WTC11 (cell line): ENCODE measurements around the gene PPP1R15B. TPM values are rescaled to one million over a fixed set of nuclear protein-coding genes. Genes with fewer than 3 reads are reported as not detected.

Experiments
- ATAC-seq: fragments of 200-7000 bp; cut with Tn5 transposase; 2 replicates; pipeline ENCODE4 v1.10.0; 2021; ENCODE audit warnings: mild to moderate bottlenecking, moderate library complexity
- CTCF ChIA-PET: fragments of 300-600 bp; sonication (Branson Sonifier 250); formaldehyde crosslinking; loops from one replicate; lab custom pipeline; 2021; ENCODE audit warnings: antibody characterized with exemption; lab: Charles Lee
- POLR2A ChIA-PET: fragments of 350-600 bp; sonication (Branson Sonifier 250); formaldehyde crosslinking; loops from one replicate; lab custom pipeline; 2021; ENCODE audit warnings: antibody characterized with exemption; lab: Charles Lee
- DNase-seq: peaks from one replicate; pipeline ENCODE4 v3.0.0; 2021; ENCODE audit warnings: low spot score
- H3K27ac Mint-ChIP-seq: 2 replicates; pipeline ENCODE4 v1.8.0; 2021; ENCODE audit warnings: mixed read lengths
- H3K27me3 Mint-ChIP-seq: 2 replicates; pipeline ENCODE4 v1.8.0; 2021; ENCODE audit warnings: low read depth, mild to moderate bottlenecking, moderate library complexity, mixed read lengths
- H3K36me3 Mint-ChIP-seq: 2 replicates; pipeline ENCODE4 v1.8.0; 2021; ENCODE audit warnings: mixed read lengths
- H3K4me1 Mint-ChIP-seq: 2 replicates; pipeline ENCODE4 v1.8.0; 2022; ENCODE audit warnings: mixed read lengths
- H3K4me3 Mint-ChIP-seq: 2 replicates; pipeline ENCODE4 v1.8.0; 2021; ENCODE audit warnings: mild to moderate bottlenecking, moderate library complexity, mixed read lengths
- H3K9me3 Mint-ChIP-seq: 2 replicates; pipeline ENCODE4 v1.8.0; 2021; ENCODE audit warnings: mixed read lengths
- ATF1 ChIP-seq: sonication (generic); formaldehyde crosslinking; IDR thresholded peaks from 2 replicates; pipeline ENCODE4 v1.8.1; 2023; ENCODE audit warnings: mild to moderate bottlenecking, moderate library complexity, missing genetic modification reagents
- ATF6 ChIP-seq: sonication (generic); formaldehyde crosslinking; IDR thresholded peaks from 2 replicates; pipeline ENCODE4 v1.8.1; 2023; ENCODE audit warnings: mild to moderate bottlenecking, missing genetic modification reagents
- CBFB ChIP-seq: sonication (generic); formaldehyde crosslinking; IDR thresholded peaks from 2 replicates; pipeline ENCODE4 v1.8.1; 2022; ENCODE audit warnings: mild to moderate bottlenecking, low read depth, missing genetic modification reagents
- CREM ChIP-seq: sonication (generic); formaldehyde crosslinking; IDR thresholded peaks from 2 replicates; pipeline ENCODE4 v1.8.1; 2022; ENCODE audit warnings: mild to moderate bottlenecking, missing genetic modification reagents, moderate library complexity
- CTCF ChIP-seq: fragments of 200-600 bp; IDR thresholded peaks from 2 replicates; pipeline ENCODE4 v1.8.0; 2022; ENCODE audit warnings: antibody characterized with exemption
- E2F1 ChIP-seq: sonication (generic); formaldehyde crosslinking; IDR thresholded peaks from 2 replicates; pipeline ENCODE4 v1.8.0; 2022; ENCODE audit warnings: mild to moderate bottlenecking, missing genetic modification reagents
- FOXJ3 ChIP-seq: sonication (generic); formaldehyde crosslinking; IDR thresholded peaks from 2 replicates; pipeline ENCODE4 v1.9.0; 2021; ENCODE audit warnings: missing genetic modification reagents, mild to moderate bottlenecking, borderline replicate concordance
- FOXK1 ChIP-seq: sonication (generic); formaldehyde crosslinking; IDR thresholded peaks from 2 replicates; pipeline ENCODE4 v1.8.0; 2022; ENCODE audit warnings: mild to moderate bottlenecking, moderate library complexity, missing genetic modification reagents
- GTF2I ChIP-seq: fragments of 250-450 bp; sonication (Bioruptor Pico); conservative IDR thresholded peaks from 2 replicates; pipeline ENCODE4 v1.4.0; 2021; ENCODE audit warnings: mild to moderate bottlenecking
- HMGA2 ChIP-seq: fragments of 250-450 bp; sonication (Bioruptor Pico); IDR thresholded peaks from 2 replicates; pipeline ENCODE4 v1.4.0; 2021; ENCODE audit warnings: mild to moderate bottlenecking, moderate library complexity
- IRF2 ChIP-seq: sonication (generic); formaldehyde crosslinking; IDR thresholded peaks from 2 replicates; pipeline ENCODE4 v1.8.0; 2022; ENCODE audit warnings: low read depth, missing genetic modification reagents, borderline replicate concordance
- JAZF1 ChIP-seq: fragments of 250-450 bp; sonication (Bioruptor Pico); IDR thresholded peaks from 2 replicates; pipeline ENCODE4 v1.9.0; 2021; ENCODE audit warnings: moderate library complexity, mild to moderate bottlenecking, inconsistent platforms
- NR2C2 ChIP-seq: sonication (generic); formaldehyde crosslinking; IDR thresholded peaks from 2 replicates; pipeline ENCODE4 v1.8.0; 2022; ENCODE audit warnings: mild to moderate bottlenecking, missing genetic modification reagents
- OVOL2 ChIP-seq: fragments of 250-450 bp; sonication (Bioruptor Pico); IDR thresholded peaks from 2 replicates; pipeline ENCODE4 v1.9.0; 2021; ENCODE audit warnings: mild to moderate bottlenecking, borderline replicate concordance
- SMAD4 ChIP-seq: sonication (generic); formaldehyde crosslinking; IDR thresholded peaks from 2 replicates; pipeline ENCODE4 v1.8.0; 2022; ENCODE audit warnings: mild to moderate bottlenecking, missing genetic modification reagents
- SOX15 ChIP-seq: fragments of 250-450 bp; sonication (Bioruptor Pico); IDR thresholded peaks from 2 replicates; pipeline ENCODE4 v1.9.0; 2021; ENCODE audit warnings: mild to moderate bottlenecking
- TEAD1 ChIP-seq: sonication (generic); formaldehyde crosslinking; IDR thresholded peaks from 2 replicates; pipeline ENCODE4 v1.8.0; 2022; ENCODE audit warnings: mild to moderate bottlenecking, missing genetic modification reagents
- ZNF532 ChIP-seq: fragments of 250-450 bp; sonication (Bioruptor Pico); IDR thresholded peaks from 2 replicates; pipeline ENCODE4 v1.9.0; 2021; ENCODE audit warnings: mild to moderate bottlenecking, borderline replicate concordance
- total RNA-seq: library from RNA; stranded (reverse); gene quantifications from 3 replicates; pipeline ENCODE4 v1.2.3, GENCODE V29; 2021
- TF ChIP-seq, protein P1 (sequence below): fragments of 250-450 bp; sonication (Bioruptor Pico); IDR thresholded peaks from 2 replicates; pipeline ENCODE4 v1.9.0; 2021; ENCODE audit warnings: mild to moderate bottlenecking

The PPP1R15B gene
- total RNA-seq, 1 experiment from 2014 or later: 47.7 TPM

GRCh38 chr1:204370176-204370575, 41.4 kb downstream of the PPP1R15B start:
- Mint-ChIP-seq H3K27me3 (no peaks in the 10 kb centered on the region; the same call in 1 of the 2 replicates), H3K4me1 (no peaks in the 10 kb centered on the region), H3K9me3 (no peaks in the 10 kb centered on the region), H3K27ac (no peak overlapping the region), H3K4me3 (no peak overlapping the region), H3K36me3 (no peaks in the 10 kb centered on the region)
- TF ChIP-seq FOXJ3 (CRISPR knock-in tag) (no peak), CBFB (CRISPR knock-in tag) (no peak), ATF6 (CRISPR knock-in tag) (no peak), SOX15 (CRISPR knock-in tag) (no peak), E2F1 (CRISPR knock-in tag) (no peak)
- DNase-seq (no peak), ATAC-seq (no peak)
- CTCF ChIA-PET: interaction anchor here (0.5 to 4.6 kb wide), 6 partner anchors 12 to 207 kb away, joined by 3 to 30 read pairs (median 10); partner anchors contain the start of gene GOLT1A
- POLR2A ChIA-PET: no interaction called here

- no peak overlapping the region for H3K27ac Mint-ChIP-seq
- no peaks in the 10 kb centered on the region for H3K9me3 Mint-ChIP-seq
- no peaks in the 10 kb centered on the region; the same call in none of the 2 replicates for H3K27me3 Mint-ChIP-seq
- H3K36me3 Mint-ChIP-seq: no peaks in the 10 kb centered on the region
- no peaks in the 10 kb centered on the region for H3K4me1 Mint-ChIP-seq
- DNase-seq: no peak
- CTCF ChIA-PET: interaction anchor here (1.4 to 4.6 kb wide), 6 partner anchors 8 to 206 kb away, joined by 5 to 30 read pairs (median 10); partner anchors contain the start of gene GOLT1A
- POLR2A ChIA-PET: interaction anchor here (0.6 kb wide), 1 partner anchor 84 kb away, joined by 5 read pairs; no protein-coding TSS in a partner anchor
- H3K4me3 Mint-ChIP-seq: no peak overlapping the region
- ATAC-seq: no peak
- TF ChIP-seq SMAD4 (CRISPR knock-in tag): no peak
- no peak for TF ChIP-seq GTF2I (CRISPR knock-in tag)
- no peak for TF ChIP-seq OVOL2 (CRISPR knock-in tag)
- no peak for TF ChIP-seq CREM (CRISPR knock-in tag)
- TF ChIP-seq ATF1 (CRISPR knock-in tag): no peak
- no peak for TF ChIP-seq TEAD1 (CRISPR knock-in tag)
- no peak for TF ChIP-seq IRF2 (CRISPR knock-in tag)
- no peak for TF ChIP-seq HMGA2 (CRISPR knock-in tag)
- TF ChIP-seq CTCF: no peak
- no peak for TF ChIP-seq ZNF532 (CRISPR knock-in tag)
- TF ChIP-seq JAZF1 (CRISPR knock-in tag): no peak
- no peak for TF ChIP-seq NR2C2 (CRISPR knock-in tag)
- no peak for TF ChIP-seq FOXK1 (CRISPR knock-in tag)
- TF ChIP-seq, protein P1, sequence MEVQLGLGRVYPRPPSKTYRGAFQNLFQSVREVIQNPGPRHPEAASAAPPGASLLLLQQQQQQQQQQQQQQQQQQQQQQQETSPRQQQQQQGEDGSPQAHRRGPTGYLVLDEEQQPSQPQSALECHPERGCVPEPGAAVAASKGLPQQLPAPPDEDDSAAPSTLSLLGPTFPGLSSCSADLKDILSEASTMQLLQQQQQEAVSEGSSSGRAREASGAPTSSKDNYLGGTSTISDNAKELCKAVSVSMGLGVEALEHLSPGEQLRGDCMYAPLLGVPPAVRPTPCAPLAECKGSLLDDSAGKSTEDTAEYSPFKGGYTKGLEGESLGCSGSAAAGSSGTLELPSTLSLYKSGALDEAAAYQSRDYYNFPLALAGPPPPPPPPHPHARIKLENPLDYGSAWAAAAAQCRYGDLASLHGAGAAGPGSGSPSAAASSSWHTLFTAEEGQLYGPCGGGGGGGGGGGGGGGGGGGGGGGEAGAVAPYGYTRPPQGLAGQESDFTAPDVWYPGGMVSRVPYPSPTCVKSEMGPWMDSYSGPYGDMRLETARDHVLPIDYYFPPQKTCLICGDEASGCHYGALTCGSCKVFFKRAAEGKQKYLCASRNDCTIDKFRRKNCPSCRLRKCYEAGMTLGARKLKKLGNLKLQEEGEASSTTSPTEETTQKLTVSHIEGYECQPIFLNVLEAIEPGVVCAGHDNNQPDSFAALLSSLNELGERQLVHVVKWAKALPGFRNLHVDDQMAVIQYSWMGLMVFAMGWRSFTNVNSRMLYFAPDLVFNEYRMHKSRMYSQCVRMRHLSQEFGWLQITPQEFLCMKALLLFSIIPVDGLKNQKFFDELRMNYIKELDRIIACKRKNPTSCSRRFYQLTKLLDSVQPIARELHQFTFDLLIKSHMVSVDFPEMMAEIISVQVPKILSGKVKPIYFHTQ (CRISPR knock-in tag): no peak
Measured at GRCh38 chr1:204368996-204369726, 42.5 kb downstream of the PPP1R15B start.
